HG02610 (cell line): ENCODE measurements around the gene ABHD6.
A peak's percentile ranks its signal among the peaks of the same experiment; 100 is the strongest.
"Not testable (repeated sequence)": the region's sequence is repeated elsewhere in the genome, so short reads cannot be mapped to it uniquely, and the experiment has no call there.

Source experiments
- ATAC-seq: cut with Tn5 transposase; IDR thresholded peaks from one replicate; pipeline ENCODE4 v1.9.1; 2021; ENCODE audit warnings: mild to moderate bottlenecking, moderate library complexity; ENCODE audit not compliant: unreplicated experiment

The ABHD6 gene

GRCh38 chr3:58271901-58272501 is 34.4 kb downstream of the ABHD6 start:
- no peak for ATAC-seq

DNA sequence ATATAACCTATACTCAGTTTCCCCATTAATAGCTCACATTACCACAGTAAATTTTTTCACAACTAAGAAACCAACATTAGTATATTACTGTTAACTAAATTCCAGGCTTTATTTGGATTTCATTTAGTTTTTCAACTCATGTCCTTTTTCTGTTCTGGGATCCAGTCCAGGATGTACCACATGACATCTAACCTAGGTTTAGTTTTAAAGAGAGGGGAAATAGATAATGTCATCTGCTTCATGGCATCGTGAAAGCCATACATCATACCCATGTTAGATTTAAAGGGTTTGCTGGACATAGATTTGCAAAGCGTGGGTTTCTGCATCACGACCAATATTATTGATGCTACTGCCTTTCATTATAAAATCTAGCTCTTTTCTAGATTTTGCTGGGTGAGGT is 35.3 kb downstream of the ABHD6 start:
- ATAC-seq: no peak

DNA sequence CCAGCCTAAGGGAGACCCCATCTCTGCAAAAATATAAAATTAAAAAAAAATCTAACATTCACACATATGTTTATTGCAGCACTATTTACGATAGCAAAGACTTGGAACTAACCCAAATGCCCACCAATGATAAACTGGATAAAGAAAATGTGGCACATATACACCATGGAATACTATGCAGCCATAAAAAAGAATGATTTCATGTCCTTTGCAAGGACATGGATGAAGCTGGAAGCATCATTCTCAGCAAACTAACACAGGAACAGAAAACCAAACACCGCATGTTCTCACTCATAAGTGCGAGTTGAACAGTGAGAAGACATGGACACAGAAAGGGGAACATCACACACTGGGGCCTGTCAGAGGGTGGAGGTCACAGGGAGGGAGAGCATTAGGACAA is 35.8 kb downstream of the ABHD6 start:
- not testable (repeated sequence) for ATAC-seq

GRCh38 chr3:58274027-58274614 is 36.5 kb downstream of the ABHD6 start:
- ATAC-seq: no peak

GRCh38 chr3:58281069-58281468 is 43.5 kb downstream of the ABHD6 start:
- ATAC-seq: no peak

GRCh38 chr3:58285334-58285733 is 47.7 kb downstream of the ABHD6 start:
- ATAC-seq: no peak

GRCh38 chr3:58287354-58287753 is 49.8 kb downstream of the ABHD6 start:
- no peak for ATAC-seq

DNA sequence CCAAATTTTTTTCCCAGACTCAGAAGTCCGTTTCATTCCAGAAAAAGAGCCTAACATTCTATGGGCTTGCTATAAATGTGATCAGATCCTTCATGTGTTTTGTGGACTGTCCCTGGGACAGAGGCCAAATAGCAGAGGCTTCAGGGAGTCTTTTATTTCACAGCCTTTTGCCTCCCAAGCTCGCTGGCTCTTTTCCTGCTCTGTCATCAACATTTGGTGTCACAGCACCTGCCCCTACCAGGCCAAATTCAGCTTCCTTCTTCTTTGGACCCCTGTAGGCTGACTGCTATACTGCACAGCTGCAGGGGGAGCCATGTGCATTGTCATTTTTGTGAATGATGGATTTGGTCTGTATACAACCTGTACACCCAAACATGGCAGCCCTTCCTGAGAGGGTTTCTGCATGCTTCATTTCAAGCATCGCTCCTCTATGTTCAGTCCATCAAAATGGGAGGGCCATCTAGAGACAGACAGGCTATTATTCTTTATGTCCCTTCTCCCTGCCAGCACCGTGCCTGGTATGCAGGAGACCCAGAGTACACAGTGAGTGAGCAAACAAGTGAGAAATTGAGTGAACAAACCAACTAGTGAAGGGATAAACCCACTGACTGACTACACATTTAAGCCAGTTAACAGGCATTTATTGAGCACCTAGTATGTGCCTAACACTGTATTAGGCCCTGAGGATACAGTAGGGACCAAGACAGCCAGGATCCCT is 50.6 kb downstream of the ABHD6 start:
- ATAC-seq: no peak

DNA sequence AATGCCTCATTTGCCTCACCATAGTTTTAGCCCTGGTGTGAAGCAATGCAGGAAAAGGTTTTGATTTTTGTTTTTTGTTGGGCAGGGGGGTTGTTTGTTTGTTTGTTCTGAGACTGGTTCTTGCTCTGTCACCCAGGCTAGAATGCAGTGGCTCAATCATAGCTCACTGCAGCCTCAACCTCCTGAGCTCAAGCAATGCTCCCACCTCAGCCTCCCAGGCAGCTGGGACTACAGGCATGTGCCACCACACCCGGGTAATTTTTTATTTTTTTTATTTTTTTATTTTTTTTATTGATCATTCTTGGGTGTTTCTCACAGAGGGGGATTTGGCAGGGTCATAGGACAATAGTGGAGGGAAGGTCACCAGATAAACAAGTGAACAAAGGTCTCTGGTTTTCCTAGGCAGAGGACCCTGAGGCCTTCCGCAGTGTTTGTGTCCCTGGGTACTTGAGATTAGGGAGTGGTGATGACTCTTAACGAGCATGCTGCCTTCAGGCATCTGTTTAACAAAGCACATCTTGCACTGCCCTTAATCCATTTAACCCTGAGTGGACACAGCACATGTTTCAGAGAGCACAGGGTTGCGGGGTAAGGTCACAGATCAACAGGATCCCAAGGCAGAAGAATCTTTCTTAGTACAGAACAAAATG is 51.5 kb downstream of the ABHD6 start:
- ATAC-seq: not testable (repeated sequence)

GRCh38 chr3:58290446-58290845 is 52.9 kb downstream of the ABHD6 start:
- ATAC-seq: not testable (repeated sequence)

- no peak for ATAC-seq
These were observed 54.2 kb downstream of the ABHD6 start for GRCh38 chr3:58291671-58292338.

- ATAC-seq: no peak
These were observed 55.3 kb downstream of the ABHD6 start for GRCh38 chr3:58292866-58293265.

GRCh38 chr3:58293516-58293915 is 55.9 kb downstream of the ABHD6 start:
- no peak for ATAC-seq

DNA sequence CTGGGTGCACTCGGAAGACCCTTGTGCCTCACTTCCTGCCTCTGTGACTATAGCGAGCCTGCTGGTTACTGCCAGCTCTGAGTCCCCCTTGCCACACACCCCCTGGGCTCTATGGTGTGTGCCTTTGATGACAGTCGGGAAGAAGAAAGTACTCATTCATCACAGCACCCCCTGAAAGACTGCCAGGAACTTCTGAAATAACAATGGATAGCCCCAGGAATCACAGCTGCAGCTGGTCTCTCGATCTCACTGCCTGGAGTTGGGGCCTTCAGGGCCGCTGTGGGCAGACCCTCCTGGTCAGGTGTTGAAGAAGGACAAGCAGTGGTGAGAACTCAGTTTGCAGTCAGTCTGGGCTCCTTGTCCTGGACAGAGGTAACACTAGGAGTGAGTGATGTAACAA is 58.7 kb downstream of the ABHD6 start:
- no peak for ATAC-seq

GRCh38 chr3:58296843-58297242 is 59.3 kb downstream of the ABHD6 start:
- no peak for ATAC-seq

DNA sequence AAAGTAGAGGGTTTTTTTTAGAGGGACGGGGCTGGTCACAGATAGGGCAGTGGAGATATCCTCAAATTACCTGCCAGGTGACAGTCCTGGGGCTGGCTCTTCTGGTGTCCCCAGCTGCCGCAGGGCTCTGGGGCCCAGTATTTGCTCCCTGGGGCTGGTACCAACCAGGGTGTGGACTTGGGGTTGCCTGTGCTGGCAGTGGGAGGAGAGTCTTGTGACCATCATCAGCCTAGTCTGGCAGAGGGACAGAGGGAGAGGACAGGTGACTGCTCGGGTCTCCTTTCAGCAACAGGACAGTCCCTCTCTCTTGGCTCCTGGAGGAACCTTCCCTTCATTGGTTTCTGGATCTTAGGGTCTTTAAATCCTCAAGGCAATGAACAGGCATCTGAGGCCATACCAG is 60.6 kb downstream of the ABHD6 start:
- no peak for ATAC-seq

DNA sequence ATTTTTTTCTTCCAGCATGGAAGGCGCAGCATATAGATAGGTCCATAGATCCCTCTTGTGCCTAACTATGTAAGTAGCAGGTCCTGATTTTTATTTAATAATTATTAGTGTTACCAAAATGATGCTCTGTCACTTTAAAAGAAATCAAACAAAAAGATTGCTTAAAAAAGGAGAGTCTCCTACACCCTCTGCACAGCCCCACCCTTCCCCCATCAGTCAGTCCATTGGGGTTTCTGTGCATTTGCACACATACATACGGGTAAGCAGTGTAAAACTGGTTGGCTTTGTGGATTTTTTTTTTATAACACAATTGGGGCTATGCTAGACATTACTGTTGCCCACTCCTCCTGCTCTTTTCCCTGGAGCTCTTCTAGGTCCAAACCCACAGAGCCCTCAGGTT is 61.5 kb downstream of the ABHD6 start:
- ATAC-seq: no peak

- no peak for ATAC-seq
These were observed 62.4 kb downstream of the ABHD6 start for GRCh38 chr3:58299839-58300516.

- peak; percentile 91 for ATAC-seq
These were observed 68.5 kb downstream of the ABHD6 start, which contains the start of the genes HTD2 and RPP14 for GRCh38 chr3:58305882-58306711. Gene HTD2 (plus strand): TSS chr3:58306520. CDS start chr3:58317614, 11,094 bp downstream. Gene RPP14 (plus strand): TSS chr3:58306245. CDS start chr3:58310330, 4,085 bp downstream.
